Urothelium cell line (cell line): ENCODE results near the gene OR6B1.
A peak's percentile ranks its signal among the peaks of the same experiment; 100 is the strongest.
"Not testable (repeated sequence)": the region's sequence is repeated elsewhere in the genome, so short reads cannot be mapped to it uniquely, and the experiment has no call there.

ENCODE experiments used
- DNase-seq: peaks from one replicate; pipeline ENCODE4 v3.0.0; 2011; ENCODE audit warnings: low spot score, mixed read lengths
- FAIRE-seq: peaks from 2 replicates; lab custom pipeline; 2011; peaks lifted over from hg19 to GRCh38; lab: Jason Lieb, UNC

OR6B1 gene

DNA sequence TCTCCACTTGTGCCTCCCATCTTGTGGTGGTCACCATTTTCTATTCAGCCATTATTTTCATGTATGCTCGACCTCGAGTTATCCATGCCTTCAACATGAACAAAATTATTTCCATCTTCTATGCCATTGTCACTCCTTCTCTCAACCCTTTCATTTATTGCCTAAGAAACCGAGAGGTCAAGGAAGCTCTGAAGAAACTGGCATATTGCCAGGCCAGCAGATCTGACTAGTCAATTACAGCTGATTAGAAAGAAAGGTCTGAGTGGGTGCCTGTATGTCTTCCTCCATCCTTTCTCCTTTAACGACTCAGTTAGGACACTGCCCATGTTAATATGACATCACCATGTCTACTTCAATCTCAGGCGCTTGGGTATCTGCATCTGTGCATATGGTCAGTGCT lies 4.6 kb downstream of the OR6B1 start:
- FAIRE-seq: no peak
- no peak for DNase-seq

DNA sequence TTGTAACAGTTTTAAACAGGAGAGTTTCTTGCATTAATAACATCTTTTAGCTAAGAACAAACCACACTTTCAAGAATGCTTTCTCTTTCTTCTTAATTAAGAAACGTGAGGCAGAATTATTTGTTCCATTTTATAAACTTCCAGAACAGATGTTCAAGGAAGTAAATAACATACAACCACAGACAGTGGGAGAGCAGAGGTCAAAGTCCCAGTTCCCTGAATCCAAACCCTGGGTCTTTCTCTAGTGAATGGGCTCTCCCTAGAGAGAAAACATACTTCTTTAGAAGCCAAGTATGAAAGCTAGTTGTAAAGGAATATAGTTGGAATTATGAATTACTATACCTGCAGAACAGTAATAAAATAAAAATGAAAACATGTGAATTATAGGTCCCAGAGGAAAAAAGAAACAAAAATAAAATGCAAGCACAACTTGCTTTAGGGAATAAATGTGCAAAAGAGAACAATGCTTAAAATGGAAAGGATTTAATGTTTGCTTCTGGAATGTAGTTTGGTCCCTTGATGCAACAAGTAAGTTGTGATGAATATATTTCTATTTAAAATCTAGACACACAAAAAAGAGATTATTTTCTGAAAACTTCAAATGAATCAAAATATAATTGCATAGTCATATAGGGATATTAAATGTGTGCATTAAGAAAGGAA lies 6.0 kb downstream of the OR6B1 start:
- FAIRE-seq (no peak), DNase-seq (no peak)

DNA sequence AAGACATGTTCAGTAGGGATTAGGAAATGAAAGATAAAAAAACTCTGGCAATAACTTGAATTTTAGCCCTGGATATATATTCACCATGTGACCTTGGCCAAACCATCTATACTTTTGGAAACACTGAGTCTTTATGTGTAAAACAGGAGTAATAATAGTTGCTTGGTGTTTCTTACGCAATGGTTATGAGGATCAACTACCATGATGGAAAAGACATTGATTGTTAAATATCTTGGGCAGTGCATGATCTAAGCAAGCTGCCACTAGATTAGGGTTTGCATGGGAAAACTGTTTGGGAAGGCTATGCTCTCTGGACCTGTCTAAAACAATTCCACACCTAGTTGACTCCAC lies 6.5 kb downstream of the OR6B1 start:
- DNase-seq: no peak
- FAIRE-seq: no peak

DNA sequence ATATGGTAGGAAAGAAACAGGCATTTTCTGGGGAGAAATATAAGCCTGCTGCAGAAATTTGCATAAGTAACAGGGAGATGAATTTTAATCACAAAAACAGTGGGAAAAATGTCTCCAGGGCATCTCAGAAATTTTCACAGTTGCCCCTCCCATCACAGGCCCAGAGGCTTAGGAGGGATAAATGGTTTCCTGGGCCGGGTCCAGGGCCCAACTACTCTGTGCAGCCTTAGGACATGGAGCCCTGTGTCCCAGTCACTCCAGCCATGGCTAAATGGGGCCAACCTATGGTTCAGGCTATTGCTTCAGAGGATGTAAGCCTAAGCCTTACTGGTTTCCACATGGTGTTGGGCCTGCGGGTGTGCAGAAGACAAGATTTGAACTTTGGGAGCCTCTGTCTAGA lies 9.2 kb downstream of the OR6B1 start:
- FAIRE-seq (no peak), DNase-seq (no peak)

DNA sequence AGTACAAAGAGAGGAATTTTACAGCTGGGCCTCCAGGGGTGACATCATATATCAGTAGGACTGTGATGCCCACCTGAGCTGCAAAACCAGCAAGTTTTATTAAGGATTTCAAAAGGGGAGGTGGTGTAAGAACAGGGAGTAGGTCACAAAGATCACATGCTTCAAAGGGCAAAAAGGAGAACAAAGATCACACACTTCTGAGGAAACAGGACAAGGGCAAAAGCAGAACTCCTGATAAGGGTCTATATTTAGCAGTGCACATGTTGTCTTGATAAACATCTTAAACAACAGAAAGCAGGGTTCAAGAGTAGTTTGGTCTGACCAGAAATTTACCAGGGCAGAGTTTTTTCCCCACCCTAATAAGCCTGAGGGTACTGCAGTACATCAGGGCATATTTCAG lies 9.9 kb downstream of the OR6B1 start:
- FAIRE-seq, DNase-seq: not testable (repeated sequence)

DNA sequence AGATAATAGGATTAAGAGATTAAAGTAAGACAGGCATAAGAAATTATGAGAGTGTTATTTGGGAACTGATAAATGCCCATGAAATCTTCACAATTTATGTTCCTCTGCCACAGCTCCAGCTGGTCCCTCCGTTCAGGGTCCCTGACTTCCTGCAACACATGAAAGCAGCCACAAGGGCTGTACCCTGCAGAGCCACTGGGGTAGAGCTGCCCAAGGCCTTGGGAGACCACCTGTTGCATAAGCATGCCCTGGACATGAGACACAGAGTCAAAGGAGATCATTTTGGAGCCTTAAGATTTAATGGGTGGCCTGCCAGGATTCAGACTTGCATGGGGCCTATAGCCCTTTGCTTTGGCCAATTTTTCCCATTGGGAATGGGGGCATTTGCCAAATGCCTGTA lies 10.7 kb downstream of the OR6B1 start:
- DNase-seq, FAIRE-seq: not testable (repeated sequence)

DNA sequence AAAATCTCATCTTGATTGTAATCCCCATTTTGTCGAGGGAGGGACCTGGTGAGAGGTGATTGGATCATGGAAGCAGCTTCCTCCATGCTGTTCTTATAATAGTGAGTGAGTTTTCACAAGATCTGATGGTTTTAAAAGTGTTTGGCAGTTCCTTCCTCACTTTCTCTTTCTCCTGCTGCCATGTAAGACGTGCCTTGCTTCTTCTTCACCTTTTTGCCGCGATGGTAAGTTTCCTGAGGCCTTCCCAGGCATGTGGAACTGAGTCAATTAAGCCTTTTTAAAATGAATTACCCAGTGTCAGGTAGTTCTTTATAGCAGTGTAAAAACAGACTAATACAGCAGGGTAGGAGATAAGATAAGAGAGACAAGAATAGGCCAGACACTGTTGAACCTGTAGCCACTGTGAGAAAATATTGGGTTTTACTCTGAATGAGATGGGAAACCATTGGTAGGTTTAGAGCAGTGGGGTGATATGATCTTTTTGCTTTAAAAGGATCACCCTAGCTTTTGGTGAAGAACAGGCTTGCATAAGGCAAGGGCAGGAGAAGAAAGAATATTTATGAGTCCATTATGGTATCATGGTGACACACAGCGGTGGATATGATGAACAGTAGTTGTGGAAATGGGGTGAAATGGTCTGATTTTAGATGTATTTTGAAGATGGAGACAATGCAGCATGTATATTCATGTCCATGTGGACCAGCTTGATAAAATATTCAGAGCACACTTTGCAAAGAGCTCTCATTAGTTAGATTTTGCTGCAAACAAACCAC lies 11.5 kb downstream of the OR6B1 start:
- no peak for FAIRE-seq
- no peak for DNase-seq

DNA sequence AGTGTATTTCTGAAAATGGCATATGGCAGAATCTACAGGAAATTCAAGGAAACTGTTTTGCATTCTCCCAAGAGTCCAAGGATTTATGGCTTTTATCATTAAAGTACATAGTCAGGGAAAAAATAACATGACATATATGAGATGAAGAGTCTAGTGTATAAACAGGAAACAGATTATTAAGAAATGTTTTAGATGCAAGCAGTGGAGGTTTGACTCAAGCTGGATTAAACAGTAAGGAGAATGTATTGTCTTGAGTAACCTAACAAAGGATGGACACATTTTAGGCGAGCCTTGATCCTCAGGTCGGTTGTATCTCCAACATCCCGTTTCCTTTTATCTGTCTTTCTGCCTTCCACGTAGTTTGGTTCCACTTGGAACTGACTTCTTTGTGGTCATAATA lies 17.9 kb downstream of the OR6B1 start:
- FAIRE-seq (no peak), DNase-seq (no peak)

DNA sequence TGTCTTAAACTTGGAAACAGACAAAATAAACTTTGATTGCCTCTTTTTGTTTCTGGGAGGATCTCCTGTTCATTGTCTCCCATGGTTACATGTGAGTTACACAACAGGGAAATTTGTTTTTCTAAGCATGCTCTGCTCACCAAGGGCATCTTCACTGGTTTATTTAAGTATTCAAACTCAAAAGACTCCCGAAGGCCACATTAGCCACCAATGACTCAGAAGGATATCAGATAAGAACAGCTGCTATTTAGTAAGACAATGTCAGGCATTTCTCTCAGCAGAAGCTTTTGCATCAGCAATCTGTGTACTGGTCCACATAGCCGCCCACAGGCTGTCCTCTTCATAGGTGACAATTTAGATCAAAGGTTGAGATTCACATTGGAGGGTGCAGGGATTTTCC lies 19.3 kb downstream of the OR6B1 start:
- DNase-seq (peak; percentile 4), FAIRE-seq (no peak)

DNA sequence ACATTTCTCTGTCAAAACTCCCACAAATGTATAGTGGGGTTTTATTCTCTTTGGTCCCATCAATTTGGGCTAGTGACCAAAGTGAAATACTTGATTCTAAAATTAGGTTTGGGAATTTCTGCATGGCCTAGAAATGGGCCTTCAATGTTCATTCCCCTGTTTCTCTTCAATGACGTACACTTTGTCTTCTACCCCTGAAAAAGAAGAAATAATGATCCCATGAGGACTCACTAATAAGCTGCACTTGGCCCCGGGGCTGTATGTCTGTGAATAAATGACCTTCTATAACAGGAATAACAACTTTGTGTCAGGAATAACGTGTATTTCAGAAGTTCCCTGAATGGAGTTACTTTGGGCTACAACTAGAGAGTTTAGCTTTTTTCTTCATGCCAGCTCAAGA lies 20.2 kb downstream of the OR6B1 start:
- FAIRE-seq: no peak
- no peak for DNase-seq

DNA sequence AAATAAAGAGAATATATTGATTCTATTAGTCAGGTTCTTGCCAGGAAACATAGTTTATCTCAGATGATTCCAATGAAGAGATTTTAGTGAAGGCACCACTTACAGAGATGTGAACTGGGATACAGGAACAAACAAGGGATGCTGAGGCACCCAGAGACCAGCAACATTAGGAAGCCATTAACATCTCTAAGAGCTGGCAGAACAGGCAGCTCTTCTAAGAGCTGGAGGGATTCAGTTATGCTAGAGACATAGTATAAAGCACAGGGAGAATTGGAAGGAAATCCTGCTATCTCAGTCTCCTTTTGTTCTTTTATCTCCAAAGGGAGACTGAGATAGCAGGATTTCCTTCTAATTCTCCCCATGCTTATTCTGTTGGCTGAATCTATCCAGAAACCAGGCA lies 22.0 kb downstream of the OR6B1 start:
- FAIRE-seq (no peak), DNase-seq (no peak)

DNA sequence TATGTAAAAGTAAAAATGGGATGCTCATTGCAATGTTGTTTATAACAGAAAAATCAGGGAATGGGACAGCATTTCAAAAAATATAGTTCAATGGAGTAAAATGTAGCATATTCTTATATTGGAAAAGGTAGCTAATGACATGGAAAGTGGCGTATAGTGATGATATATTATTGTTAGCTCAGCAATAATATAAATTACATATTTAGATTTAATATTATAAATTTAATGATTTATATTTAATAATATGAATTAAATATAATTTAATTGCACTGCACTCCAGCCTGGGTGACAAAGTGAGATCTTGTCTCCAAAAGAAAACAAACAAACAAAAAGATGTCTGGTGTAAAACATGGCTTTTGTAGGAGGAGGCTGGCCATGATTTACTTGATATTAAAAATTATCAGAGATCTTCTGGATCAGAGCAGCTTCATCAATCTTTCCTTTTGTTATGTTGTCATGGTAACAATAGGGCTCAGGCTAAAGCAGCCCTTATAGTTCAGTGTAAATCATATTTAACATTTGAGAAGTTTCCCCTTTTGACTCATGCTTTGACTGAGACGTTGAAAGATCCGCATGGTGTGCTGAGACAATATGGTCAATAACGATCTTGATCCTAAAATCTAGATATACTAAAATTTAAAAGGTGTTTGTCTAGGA lies 23.2 kb downstream of the OR6B1 start:
- no peak for DNase-seq

DNA sequence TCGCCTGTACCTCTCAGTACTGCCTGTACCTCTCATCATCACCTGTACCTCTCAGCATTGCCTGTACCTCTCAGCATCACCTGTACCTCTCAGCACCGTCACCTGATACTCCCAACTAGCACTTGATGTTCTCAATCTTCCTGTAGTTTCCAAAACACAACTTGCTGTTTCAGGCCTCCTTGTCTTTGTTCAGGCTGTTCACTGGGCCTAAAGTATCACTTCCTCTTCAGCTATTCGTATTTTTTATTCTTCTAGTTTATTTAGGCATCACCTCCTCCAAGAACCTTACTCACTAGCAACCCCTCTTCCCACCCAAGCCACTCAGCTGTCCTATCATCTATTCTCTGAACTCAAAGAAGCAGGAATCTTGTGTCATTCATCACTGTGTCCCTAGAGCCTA lies 24.1 kb downstream of the OR6B1 start:
- DNase-seq: no peak

More for the DNA sequence above, 23.2 kb downstream of the OR6B1 start:
- FAIRE-seq: no peak

DNA sequence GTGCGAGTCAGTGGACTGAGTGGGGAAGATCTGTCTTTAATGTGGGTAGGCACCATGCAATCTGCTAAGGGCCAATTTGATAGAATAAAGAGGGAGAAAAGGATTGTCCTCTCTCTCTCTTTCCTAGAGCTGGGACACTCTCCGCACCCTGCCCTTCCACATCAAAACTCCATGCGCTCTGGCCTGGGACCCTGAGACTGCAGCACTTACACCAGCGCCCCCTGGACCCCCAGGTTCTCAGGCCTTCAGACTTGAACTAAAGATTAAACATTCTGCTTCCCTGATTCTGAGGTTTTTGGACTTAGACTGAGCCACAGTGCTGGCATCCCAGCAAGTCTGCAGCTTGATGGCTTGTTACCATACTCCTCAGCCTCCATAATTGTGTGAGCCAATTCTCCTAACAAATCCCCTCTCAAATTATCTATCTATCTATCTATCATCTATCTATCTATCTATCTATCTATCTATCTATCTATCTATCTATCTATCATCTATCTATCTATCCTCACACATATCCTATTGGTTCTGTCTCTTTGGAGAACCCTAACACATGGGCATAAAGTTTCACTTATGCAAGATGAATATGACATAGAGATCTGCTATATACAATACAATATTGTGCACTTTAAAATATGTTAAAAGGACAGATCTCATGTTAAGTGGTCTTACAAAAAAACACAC lies 26.2 kb downstream of the OR6B1 start:
- DNase-seq (no peak), FAIRE-seq (no peak)

More for the DNA sequence above, 24.1 kb downstream of the OR6B1 start:
- FAIRE-seq: no peak

DNA sequence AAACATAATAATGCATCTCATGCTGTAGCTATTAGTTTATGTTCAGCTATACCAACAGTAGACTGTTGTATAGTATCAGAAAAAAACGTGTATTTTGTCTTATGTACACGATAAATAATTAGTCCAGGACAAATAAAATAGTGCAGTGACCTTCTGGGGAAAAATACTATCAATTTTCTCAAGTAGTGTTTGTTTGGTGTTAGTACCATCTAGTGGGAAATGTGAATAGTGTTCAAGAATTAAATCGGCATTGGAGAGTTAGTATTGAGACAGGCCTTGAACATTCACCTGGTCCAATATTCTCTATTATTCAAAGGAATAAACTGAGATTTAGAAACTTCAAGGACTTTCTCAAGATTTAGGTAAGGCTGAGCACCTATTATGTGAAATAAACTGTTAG lies 26.9 kb downstream of the OR6B1 start:
- DNase-seq (no peak), FAIRE-seq (no peak)

DNA sequence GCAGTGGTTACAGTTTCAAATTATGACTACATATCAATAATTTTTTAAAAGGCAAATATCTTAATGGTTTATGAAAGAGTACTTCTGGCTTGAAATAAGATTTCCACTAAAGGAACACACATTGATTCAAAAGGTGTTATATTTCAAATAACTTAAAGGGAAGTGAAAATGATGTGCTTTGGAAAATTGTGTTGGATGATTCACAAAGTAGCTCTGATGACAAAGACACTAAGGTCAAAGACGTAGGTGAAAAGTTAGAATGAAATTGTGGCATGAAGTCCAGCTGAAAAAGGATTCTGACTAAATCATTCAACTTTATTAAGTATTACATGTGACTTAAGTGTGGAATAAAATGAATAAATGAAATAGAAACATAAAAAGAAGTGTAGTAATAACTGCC lies 27.9 kb downstream of the OR6B1 start:
- FAIRE-seq: no peak
- DNase-seq: no peak

DNA sequence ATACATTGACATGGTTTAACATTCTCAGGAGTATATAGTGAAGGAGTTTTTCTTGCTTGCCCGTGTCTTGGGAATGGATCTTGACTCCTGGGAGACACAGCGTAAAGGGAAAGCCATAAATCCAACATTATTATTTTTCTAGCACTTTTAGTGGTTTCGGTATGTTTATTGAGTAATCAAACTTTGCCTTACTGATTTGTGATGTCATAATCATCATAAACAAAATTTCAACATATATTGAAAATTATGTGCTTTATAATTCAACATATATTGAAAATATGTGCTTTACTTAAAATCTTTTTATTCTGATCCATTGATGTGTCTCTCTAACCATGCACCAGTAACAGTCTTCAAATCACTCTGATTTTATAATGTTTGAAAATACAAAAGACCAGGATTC lies 28.4 kb downstream of the OR6B1 start:
- no peak for DNase-seq
- no peak for FAIRE-seq

DNA sequence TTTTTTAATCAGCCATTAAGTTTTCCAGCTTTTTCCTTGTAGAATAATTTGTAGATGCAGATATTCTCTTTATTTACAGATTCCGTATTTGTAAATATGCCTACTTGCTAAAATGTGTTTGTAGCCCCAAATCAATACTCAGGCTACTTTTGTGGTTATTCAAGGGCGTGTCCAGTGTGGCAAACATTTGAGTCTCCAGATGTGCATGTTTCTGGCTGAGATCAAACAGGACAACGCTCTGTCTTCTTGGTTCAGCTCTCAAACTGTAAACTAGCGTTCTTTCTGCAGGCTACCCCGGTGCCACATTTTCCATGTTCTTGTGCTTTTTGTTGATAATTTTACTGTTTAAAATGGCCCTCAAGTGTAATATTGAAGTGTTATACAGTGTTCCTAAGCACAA lies 32.4 kb downstream of the OR6B1 start:
- DNase-seq: no peak
- FAIRE-seq: no peak

DNA sequence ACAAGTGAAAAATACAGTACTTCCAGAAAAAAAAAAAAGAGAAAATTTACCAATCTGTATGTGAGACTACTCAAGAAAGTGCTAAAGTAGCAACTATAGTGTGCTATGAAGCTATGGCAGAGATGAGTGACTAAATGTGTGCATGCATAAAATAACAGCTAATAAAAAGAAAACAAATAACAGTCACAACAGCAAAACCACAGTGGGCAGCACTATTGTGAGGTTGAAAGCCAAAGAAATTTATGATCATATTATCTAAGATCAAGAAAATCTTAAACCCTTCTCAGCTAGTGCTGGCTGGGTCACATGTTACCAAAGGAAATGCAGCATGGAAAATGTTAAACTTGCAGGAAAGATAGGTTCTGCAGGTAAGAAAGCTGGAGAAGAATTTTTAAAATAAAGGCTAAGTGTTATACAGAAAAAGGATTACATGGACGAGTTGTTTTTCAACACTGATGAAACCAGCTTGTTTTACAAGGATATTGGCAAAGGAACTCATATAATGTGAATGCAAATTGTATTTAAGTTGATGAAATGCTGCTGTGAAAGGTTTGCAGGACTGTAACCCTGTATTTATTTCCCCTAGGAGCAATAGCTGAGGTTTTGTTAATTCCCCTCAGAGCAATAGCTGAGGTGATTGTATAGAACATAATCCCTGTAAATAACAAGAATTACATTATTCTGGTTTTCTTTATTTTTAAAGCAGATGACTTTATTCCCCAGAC lies 33.0 kb downstream of the OR6B1 start:
- FAIRE-seq: no peak
- no peak for DNase-seq

DNA sequence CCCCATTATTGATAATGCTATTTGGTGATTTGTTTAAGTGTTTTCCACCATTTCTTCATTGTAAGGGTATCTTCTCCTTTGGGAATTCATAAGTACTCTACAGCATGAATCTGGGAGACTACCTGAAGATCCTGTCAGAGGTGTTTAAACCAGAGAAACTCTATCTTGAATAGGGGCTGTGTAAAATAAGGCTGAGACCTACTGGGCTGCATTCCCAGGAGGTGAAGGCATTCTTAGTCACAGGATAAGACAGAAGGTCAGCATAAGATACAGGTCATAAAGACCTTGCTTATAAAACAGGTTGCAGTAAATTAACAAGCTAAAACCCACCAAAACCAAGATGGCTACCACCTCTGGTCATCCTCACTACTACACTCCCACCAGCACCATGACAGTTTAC lies 35.3 kb downstream of the OR6B1 start:
- FAIRE-seq (no peak), DNase-seq (no peak)

DNA sequence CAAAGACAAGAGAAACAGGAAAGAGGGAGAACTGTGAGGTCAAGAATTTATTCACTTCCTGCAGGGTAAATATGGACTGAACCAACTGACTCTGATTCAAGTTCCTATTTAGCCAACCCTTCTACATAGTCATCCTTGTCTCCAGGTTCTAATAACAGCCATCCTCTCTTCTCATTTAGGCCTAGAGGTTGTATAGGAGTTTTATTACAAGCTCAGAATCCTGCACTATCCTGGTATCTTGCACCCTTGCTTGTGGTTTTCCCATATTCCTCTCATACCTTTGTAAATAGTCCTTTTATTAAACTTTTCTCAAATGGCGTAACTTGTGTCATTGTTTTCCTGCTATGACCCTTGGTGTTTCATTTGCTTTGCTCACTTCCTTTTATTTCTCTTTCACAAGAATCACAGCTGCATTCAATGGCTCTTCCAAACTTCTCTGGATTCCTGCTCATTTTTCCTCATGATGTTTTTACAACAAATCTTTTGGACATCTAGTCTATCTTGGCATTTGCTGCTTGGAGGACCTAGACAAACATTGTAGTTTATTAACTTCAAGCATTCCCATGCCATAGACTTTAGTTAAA lies 36.3 kb downstream of the OR6B1 start:
- no peak for DNase-seq
- no peak for FAIRE-seq
